HK-2 (cell line): ENCODE results near the gene KCNK6.
"Not testable (repeated sequence)": the region's sequence is repeated elsewhere in the genome, so short reads cannot be mapped to it uniquely, and the experiment has no call there.

Source experiments
- DNase-seq: peaks from one replicate; pipeline ENCODE4 v3.0.0-alpha.2; 2018; ENCODE audit not compliant: unreplicated experiment

Gene KCNK6

DNA sequence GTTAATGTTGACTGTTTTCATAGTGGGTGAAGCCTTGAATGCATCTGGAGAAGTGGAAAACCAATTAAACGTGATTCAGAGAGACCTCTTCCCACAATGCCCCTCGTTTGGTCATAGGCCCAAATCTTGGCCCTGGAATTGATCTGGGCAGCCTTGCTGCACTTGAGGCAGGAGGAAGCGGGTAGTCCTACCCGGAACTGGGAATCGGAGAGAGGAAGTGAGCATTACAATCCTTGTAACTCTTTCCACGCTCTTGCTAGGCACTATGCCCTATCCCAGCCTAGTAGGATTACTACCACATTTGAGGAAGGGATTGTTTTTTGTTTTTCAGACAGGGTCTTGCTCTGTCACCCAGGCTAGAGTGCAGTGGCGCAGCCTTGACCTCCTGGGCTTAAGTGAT lies 3.6 kb downstream of the KCNK6 start:
- no peak for DNase-seq

GRCh38 chr19:38324431-38324830 lies 4.8 kb downstream of the KCNK6 start:
- DNase-seq = no peak

DNA sequence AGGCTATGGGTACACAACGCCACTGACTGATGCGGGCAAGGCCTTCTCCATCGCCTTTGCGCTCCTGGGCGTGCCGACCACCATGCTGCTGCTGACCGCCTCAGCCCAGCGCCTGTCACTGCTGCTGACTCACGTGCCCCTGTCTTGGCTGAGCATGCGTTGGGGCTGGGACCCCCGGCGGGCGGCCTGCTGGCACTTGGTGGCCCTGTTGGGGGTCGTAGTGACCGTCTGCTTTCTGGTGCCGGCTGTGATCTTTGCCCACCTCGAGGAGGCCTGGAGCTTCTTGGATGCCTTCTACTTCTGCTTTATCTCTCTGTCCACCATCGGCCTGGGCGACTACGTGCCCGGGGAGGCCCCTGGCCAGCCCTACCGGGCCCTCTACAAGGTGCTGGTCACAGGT lies 6.9 kb downstream of the KCNK6 start:
- DNase-seq = no peak

DNA sequence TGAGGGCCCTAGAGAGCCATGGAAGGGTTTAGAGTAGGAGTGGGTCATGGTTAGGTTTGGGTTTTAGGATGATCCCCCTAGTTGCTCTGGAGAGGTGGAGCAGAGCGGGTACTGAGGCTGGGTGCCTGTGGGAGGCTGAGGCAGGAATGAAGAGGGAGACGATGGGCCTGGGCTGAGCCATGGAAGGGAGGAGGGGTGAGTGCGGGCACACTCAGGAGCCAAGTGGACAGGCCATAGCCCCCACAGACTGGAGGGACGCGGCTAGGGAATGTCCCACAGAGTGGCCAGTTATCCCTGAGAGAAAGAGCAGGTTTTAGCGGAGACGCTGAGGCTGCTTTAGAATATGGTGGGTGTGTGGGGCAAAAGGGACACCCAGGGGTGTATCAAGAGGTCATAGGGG lies 10.0 kb downstream of the KCNK6 start:
- DNase-seq = no peak

DNA sequence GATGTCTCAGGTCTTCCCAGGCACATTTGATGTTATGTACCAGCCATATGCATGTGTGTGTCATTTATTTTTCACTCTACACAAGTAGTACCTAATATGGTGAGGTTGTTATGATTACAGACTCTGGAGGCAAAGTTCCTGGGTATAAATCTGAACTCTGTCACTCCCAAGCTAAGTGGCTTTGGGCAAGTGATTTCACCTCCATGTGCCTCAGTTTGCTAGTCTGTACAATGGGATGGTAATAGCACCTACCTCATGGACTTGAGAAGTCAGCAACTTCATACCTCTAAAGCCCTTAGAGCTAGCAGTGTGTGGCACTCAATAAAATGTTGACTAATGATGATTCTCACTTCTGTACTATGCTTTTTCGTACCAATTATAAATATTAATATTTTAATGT lies 12.1 kb downstream of the KCNK6 start:
- DNase-seq = no peak

DNA sequence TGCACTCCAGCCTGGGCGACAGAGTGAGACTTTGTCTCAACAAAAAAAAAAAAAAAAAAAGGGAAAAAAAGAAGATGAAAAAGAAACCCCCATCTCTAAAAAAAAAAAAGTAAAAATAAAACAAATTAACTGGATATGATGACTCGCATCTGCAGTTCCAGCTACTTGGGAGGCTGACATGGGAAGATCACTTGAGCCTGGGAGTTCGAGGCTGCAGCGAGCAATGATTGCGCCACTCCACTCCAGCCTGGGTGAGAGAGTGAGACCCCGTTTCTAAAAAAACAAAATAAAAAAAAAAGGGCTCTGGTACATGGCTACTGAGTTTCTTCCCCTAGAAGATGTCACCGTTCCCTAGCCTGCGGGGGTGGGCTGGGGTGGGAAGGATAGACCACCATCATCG lies 13.6 kb downstream of the KCNK6 start:
- no peak for DNase-seq

GRCh38 chr19:38335949-38336637 lies 16.4 kb downstream of the KCNK6 start:
- DNase-seq = peak; percentile 95

DNA sequence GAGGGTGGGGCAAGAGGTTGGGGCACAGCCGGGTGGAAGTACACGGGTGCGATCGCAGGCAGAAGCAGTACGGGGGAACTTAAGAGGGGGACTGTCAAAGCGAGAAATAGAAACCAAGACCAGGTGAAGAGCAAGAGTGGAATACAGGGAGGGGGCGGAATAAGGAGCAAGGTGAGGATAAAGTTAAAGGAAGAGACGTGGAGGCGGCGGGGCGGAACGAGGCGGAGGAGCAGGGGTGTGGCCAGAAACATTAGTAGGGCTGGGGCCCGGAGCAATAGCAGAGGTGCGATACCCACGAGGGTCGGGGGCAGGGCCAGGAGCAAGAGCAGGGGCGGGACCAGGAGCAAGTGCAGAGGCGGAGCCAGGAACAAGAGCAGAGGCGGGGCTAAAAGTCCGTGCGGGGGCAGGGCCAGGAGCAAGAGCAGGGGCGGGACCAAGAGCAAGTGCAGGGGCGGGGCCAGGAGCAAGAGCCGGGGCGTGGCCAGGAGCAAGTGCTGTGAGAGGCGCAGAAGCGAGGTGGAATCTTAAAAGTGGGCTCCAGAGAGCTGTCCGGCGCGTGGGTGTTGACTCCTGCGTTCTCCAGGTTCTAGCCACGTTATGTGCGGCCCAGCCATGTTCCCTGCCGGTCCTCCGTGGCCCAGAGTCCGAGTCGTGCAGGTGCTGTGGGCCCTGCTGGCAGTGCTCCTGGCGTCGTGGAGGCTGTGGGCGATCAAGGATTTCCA lies 17.2 kb downstream of the KCNK6 start:
- DNase-seq = peak; percentile 94

GRCh38 chr19:38337360-38337653 lies 17.7 kb downstream of the KCNK6 start:
- DNase-seq = no peak

GRCh38 chr19:38339011-38339410 lies 19.4 kb downstream of the KCNK6 start:
- not testable (repeated sequence) for DNase-seq

GRCh38 chr19:38340927-38341326 lies 21.3 kb downstream of the KCNK6 start:
- no peak for DNase-seq

DNA sequence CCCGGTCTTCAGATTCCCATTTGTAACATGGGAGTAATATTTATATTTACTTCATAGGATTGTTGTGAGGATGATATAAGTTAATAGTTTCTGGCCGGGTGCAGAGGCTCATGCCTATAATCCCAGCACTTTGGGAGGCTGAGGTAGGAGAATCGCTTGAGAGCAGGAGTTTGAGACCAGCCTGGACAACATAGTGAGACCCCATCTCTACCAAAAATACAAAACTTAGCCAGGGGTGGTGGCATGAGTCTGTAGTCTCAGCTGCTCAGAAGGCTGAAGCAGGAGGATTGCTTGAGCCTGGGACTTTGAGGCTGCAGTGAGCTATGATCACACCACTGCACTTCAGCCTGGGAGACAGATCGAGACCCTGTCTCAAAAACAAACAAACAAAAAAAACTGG lies 27.2 kb downstream of the KCNK6 start:
- DNase-seq = no peak

DNA sequence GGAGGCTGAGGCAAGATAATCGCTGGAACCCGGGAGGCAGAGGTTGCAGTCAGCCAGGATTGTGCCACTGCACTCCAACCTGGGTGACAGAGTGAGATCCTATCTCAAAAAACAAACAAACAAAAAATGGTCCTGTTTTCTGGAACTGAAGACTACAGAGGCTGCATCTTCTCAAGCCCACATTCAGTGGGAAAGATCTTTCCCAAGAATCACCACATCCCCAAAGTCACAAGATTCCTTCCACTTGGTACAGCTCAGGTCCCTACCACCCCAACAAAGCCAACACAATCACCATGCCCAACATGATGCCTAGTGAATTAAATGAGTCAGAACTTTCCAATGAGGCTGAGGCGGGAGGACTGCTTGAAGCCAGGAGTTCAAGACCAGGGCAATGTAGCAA lies 31.2 kb downstream of the KCNK6 start:
- no peak for DNase-seq

DNA sequence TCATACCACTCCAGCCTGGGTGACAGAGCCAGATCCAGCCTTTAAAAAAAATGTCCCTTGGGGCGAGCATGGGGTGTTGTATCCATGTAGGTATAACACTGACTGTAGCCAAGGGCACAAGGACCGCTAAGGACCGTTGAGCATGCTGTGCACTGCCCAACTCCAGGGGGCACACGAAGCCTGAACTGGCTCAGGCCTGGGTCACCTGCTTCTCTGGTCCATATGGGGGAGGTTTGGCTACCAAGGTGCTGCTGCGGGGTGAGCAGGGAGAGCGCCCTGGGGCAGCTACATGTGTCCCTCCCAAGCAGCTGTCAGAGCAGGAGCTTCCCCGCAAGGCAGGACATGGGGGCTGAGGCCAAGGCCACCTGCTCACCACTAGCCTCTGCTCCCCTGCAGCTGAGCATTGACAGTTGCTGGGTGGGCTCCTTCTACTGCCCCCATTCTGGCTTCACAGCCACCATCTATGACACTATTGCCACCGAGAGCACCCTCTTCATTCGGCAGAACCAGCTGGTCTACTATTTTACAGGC lies 32.3 kb downstream of the KCNK6 start:
- DNase-seq = no peak

DNA sequence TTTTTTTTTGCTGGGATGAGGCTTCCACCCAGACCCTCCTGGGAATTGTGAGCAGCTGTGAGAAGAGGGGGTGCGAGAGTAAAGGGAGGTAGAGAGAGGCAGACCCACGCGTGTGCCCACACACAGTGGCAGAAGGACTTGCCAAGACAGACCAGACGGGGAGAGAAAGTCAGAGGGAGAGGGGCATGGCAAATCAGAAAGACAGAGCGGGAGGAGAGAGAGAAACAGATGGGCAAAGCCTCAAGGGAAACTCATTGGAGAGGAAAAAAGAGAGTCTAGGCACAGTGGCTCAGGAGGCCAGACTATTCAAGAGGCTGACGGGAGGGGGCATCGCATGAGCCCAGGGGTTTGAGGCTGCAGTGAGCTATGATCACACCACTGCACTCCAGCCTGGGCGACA lies 33.0 kb downstream of the KCNK6 start:
- no peak for DNase-seq

GRCh38 chr19:38355728-38356725 lies 36.4 kb downstream of the KCNK6 start:
- no peak for DNase-seq

GRCh38 chr19:38358071-38358470 lies 38.4 kb downstream of the KCNK6 start:
- DNase-seq = no peak

DNA sequence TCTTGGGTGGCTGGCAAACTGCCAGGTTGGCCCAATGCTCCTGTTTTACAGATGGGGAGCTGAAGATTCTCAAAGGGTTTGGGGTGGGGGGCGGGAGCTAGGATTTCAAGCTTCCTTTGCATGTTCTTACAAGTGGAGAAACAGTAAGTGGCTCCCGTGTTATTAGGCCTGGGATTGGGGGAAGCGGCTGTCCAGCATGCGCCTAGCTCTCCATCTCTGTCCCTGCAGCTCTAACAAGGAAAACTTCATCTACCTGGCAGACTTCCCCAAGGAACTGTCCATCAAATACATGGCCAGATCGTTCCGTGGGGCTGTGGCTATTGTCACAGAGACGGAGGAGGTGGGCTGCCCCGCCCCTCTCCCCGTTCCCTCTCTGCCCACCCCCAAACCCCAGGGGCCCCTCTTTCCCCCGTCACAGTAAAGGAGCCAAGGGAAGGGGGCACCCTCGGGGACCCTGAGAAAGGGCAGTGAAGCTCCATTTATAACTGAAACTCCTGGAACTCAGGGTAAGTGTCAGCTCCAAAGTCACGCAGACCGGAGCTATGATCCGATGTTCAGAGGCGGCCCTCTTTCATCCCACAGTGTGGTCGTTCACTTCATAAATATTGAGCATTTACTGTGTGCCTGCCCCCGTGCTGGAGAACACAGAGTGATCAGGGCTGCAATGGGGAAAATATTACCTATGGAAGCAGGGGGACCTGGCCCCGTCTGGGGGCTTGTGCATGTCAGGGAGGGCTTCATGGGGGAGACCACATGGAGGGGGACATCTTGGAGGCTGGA lies 39.8 kb downstream of the KCNK6 start:
- no peak for DNase-seq

DNA sequence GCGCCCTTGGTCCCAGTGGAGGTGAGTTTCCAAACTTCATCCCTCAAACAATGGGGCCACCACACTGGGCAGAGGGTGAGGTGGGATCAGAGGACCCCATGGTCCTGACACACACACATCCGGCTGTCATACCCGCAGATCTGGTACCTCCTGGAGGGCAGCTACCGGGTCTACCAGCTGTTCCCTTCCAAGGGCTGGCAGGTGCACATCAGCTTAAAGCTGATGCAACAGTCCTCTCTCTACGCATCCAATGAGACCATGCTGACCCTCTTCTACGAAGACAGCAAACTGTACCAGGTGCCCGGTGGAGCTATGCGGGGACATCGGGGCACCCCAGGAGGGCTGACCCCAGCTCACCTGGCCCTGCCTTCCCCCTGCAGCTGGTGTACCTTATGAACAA lies 40.7 kb downstream of the KCNK6 start:
- DNase-seq = no peak

DNA sequence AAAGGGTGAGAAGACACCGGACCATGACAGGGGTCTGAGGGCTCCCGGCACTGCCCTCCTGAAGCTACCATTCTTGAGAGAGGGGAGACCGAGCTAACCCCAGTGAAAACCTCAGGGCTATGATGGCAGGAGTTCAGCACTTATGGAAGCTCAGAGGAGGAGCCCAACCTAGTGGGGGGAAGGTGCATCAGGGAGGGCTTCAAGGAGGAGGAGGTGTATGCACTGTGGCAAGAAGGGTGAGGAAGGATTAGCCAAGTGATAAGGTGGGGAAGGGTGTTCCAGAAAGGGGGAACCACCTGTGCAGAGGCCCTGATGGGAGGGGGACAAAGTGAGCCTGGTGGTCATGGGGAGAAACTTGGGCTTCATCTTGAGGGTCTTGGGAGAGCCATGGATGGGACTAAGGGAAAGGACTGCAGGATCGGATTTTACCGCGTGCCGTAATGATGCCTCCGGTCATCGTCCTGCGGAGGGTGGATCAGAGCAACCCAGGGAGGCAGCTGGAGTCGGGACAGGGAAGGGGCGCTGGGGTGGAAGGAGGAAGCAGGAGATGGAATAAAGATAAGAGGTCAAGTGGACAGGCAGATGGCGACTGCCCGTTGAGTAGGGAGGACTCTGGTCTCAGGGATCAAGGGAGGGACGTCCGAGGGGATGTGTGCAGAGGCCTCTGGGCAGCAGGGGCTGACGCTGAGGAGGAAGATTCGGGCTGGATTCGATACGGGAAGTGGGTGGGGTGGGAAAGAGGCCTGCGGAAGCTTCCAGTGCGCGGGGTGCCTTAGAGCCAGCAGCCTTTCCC lies 41.4 kb downstream of the KCNK6 start:
- DNase-seq = no peak

- peak; percentile 88 for DNase-seq
These were observed 42.0 kb downstream of the KCNK6 start for GRCh38 chr19:38361633-38362075.
